HepG2 (cell line): Measurements from ENCODE around the gene INO80E. TPM values are rescaled to one million over a fixed set of nuclear protein-coding genes. Genes with fewer than 3 reads are reported as not detected.

ENCODE experiments used
- GATA4 ChIP-seq: sonication (generic); IDR thresholded peaks from 2 replicates; pipeline ENCODE4 v1.6.1; 2016; ENCODE audit warnings: antibody characterized with exemption, low read depth, borderline replicate concordance
- HDAC6 ChIP-seq: fragments of 200-600 bp; sonication (generic); IDR thresholded peaks from 2 replicates; pipeline ENCODE4 v1.7.0; 2017; ENCODE audit warnings: mild to moderate bottlenecking, antibody characterized with exemption, low read length, low read depth
- KDM3A ChIP-seq: IDR thresholded peaks from 2 replicates; pipeline ENCODE4 v1.6.1; 2018; ENCODE audit warnings: low read depth, missing compliant biosample characterization
- NBN ChIP-seq: fragments of 450-650 bp; conservative IDR thresholded peaks from 2 replicates; pipeline ENCODE4 v1.6.1; 2017
- NR2F6 ChIP-seq, 2 experiments: IDR thresholded peaks; 2 replicates each; pipeline ENCODE4 v1.6.1; 2016; ENCODE audit warnings: antibody characterized with exemption in 1 of 2, mild to moderate bottlenecking in 1 of 2
- RCOR2 ChIP-seq: IDR thresholded peaks from 2 replicates; pipeline ENCODE4 v1.6.1; 2016; ENCODE audit warnings: missing biosample characterization, missing genetic modification reagents
- SRF ChIP-seq: IDR thresholded peaks from 2 replicates; pipeline ENCODE4 v1.6.1; 2011; ENCODE audit warnings: mild to moderate bottlenecking, low read depth, low read length, moderate library complexity
- THAP11 ChIP-seq: IDR thresholded peaks from 2 replicates; pipeline ENCODE4 v1.6.1; 2016; ENCODE audit warnings: missing biosample characterization, missing genetic modification reagents
- TIGD3 ChIP-seq: sonication (generic); formaldehyde crosslinking; IDR thresholded peaks from 2 replicates; pipeline ENCODE4 v1.5.1; 2020; ENCODE audit warnings: mild to moderate bottlenecking, missing genetic modification reagents, borderline replicate concordance
- ZBTB3 ChIP-seq: sonication (generic); formaldehyde crosslinking; IDR thresholded peaks from 2 replicates; pipeline ENCODE4 v1.4.0; 2020; ENCODE audit warnings: low read depth, mild to moderate bottlenecking, moderate library complexity, missing genetic modification reagents, borderline replicate concordance
- ZNF569 ChIP-seq: sonication (generic); formaldehyde crosslinking; IDR thresholded peaks from 2 replicates; pipeline ENCODE4 v1.5.0; 2020; ENCODE audit warnings: mild to moderate bottlenecking, missing genetic modification reagents, moderate library complexity, borderline replicate concordance
- ZNF672 ChIP-seq: sonication (generic); formaldehyde crosslinking; IDR thresholded peaks from 2 replicates; pipeline ENCODE4 v1.8.1; 2022; ENCODE audit warnings: missing genetic modification reagents
- ZNF841 ChIP-seq: sonication (generic); formaldehyde crosslinking; IDR thresholded peaks from 2 replicates; pipeline ENCODE4 v1.8.1; 2023; ENCODE audit warnings: missing genetic modification reagents, borderline replicate concordance
- polyA plus RNA-seq, 8 experiments: library from polyadenylated mRNA; depleted of rRNA in 3 of 8; stranded (reverse) in 7 of 8; unstranded in 1 of 8; fragments of >200 nt; fragmentation: Illumina TruSeq in 4 of 8; extraction: Trizol in 4 of 8; gene quantifications; 2 replicates each; pipeline versions ENCODE4 v1.2.1 to v1.2.3, GENCODE V29; 2011 to 2016; ENCODE audit warnings: low read depth in 4 of 8, missing spikeins in 1 of 8, mixed read lengths in 1 of 8; ENCODE audit not compliant: insufficient read depth in 1 of 8
- total RNA-seq, 5 experiments: library from RNA; depleted of rRNA; stranded (reverse); fragments of >200 nt; fragmentation: Illumina TruSeq; extraction: Trizol; gene quantifications; 2 replicates each; pipeline ENCODE4 v1.2.3, GENCODE V29; 2016; ENCODE audit warnings: low read depth in 1 of 5
- TF ChIP-seq, protein P1 (sequence below): sonication (generic); formaldehyde crosslinking; IDR thresholded peaks from 2 replicates; pipeline ENCODE4 v1.4.0; 2020; ENCODE audit warnings: missing genetic modification reagents, borderline replicate concordance
- TF ChIP-seq, protein P2 (sequence below): sonication (generic); formaldehyde crosslinking; IDR thresholded peaks from 2 replicates; pipeline ENCODE4 v1.4.0; 2020; ENCODE audit warnings: missing genetic modification reagents
- TF ChIP-seq, protein P3 (sequence below): sonication (generic); formaldehyde crosslinking; conservative IDR thresholded peaks from 2 replicates; pipeline ENCODE4 v1.4.0; 2020; ENCODE audit warnings: mild to moderate bottlenecking, missing genetic modification reagents, moderate library complexity

Gene INO80E
- total and polyA plus RNA-seq, 2 of the 13 experiments (the other 11 are each of a cell fraction or from before 2014, with no cell fraction given), result 25.8 to 45.6 TPM

DNA sequence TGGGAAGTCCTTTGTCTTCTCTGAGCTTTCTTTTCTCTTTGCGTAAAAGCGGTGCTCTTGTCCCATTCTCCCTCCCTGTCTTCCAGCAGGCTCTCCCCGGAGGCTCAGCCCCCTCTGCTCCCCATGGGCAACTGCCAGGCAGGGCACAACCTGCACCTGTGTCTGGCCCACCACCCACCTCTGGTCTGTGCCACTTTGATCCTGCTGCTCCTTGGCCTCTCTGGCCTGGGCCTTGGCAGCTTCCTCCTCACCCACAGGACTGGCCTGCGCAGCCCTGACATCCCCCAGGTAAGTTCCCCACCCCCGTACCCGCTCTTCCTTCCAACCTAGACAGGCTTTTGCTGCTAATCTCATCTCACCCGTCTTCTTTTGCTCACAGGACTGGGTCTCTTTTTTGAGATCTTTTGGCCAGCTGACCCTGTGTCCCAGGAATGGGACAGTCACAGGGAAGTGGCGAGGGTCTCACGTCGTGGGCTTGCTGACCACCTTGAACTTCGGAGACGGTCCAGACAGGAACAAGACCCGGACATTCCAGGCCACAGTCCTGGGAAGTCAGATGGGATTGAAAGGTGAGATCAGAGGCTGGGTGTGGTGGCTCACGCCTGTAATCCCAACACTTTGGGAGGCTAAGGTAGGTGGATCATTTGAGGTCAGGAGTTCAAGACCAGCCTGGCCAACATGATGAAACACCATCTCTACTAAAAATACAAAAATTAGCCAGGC is 32.9 kb upstream of the INO80E start (continued):
- TF ChIP-seq, protein P1, sequence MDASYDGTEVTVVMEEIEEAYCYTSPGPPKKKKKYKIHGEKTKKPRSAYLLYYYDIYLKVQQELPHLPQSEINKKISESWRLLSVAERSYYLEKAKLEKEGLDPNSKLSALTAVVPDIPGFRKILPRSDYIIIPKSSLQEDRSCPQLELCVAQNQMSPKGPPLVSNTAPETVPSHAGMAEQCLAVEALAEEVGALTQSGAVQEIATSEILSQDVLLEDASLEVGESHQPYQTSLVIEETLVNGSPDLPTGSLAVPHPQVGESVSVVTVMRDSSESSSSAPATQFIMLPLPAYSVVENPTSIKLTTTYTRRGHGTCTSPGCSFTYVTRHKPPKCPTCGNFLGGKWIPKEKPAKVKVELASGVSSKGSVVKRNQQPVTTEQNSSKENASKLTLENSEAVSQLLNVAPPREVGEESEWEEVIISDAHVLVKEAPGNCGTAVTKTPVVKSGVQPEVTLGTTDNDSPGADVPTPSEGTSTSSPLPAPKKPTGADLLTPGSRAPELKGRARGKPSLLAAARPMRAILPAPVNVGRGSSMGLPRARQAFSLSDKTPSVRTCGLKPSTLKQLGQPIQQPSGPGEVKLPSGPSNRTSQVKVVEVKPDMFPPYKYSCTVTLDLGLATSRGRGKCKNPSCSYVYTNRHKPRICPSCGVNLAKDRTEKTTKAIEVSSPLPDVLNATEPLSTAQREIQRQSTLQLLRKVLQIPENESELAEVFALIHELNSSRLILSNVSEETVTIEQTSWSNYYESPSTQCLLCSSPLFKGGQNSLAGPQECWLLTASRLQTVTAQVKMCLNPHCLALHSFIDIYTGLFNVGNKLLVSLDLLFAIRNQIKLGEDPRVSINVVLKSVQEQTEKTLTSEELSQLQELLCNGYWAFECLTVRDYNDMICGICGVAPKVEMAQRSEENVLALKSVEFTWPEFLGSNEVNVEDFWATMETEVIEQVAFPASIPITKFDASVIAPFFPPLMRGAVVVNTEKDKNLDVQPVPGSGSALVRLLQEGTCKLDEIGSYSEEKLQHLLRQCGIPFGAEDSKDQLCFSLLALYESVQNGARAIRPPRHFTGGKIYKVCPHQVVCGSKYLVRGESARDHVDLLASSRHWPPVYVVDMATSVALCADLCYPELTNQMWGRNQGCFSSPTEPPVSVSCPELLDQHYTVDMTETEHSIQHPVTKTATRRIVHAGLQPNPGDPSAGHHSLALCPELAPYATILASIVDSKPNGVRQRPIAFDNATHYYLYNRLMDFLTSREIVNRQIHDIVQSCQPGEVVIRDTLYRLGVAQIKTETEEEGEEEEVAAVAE (CRISPR knock-in tag), result no peak
- TF ChIP-seq, protein P2, sequence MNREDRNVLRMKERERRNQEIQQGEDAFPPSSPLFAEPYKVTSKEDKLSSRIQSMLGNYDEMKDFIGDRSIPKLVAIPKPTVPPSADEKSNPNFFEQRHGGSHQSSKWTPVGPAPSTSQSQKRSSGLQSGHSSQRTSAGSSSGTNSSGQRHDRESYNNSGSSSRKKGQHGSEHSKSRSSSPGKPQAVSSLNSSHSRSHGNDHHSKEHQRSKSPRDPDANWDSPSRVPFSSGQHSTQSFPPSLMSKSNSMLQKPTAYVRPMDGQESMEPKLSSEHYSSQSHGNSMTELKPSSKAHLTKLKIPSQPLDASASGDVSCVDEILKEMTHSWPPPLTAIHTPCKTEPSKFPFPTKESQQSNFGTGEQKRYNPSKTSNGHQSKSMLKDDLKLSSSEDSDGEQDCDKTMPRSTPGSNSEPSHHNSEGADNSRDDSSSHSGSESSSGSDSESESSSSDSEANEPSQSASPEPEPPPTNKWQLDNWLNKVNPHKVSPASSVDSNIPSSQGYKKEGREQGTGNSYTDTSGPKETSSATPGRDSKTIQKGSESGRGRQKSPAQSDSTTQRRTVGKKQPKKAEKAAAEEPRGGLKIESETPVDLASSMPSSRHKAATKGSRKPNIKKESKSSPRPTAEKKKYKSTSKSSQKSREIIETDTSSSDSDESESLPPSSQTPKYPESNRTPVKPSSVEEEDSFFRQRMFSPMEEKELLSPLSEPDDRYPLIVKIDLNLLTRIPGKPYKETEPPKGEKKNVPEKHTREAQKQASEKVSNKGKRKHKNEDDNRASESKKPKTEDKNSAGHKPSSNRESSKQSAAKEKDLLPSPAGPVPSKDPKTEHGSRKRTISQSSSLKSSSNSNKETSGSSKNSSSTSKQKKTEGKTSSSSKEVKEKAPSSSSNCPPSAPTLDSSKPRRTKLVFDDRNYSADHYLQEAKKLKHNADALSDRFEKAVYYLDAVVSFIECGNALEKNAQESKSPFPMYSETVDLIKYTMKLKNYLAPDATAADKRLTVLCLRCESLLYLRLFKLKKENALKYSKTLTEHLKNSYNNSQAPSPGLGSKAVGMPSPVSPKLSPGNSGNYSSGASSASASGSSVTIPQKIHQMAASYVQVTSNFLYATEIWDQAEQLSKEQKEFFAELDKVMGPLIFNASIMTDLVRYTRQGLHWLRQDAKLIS (CRISPR knock-in tag), result no peak
- TF ChIP-seq, protein P3, sequence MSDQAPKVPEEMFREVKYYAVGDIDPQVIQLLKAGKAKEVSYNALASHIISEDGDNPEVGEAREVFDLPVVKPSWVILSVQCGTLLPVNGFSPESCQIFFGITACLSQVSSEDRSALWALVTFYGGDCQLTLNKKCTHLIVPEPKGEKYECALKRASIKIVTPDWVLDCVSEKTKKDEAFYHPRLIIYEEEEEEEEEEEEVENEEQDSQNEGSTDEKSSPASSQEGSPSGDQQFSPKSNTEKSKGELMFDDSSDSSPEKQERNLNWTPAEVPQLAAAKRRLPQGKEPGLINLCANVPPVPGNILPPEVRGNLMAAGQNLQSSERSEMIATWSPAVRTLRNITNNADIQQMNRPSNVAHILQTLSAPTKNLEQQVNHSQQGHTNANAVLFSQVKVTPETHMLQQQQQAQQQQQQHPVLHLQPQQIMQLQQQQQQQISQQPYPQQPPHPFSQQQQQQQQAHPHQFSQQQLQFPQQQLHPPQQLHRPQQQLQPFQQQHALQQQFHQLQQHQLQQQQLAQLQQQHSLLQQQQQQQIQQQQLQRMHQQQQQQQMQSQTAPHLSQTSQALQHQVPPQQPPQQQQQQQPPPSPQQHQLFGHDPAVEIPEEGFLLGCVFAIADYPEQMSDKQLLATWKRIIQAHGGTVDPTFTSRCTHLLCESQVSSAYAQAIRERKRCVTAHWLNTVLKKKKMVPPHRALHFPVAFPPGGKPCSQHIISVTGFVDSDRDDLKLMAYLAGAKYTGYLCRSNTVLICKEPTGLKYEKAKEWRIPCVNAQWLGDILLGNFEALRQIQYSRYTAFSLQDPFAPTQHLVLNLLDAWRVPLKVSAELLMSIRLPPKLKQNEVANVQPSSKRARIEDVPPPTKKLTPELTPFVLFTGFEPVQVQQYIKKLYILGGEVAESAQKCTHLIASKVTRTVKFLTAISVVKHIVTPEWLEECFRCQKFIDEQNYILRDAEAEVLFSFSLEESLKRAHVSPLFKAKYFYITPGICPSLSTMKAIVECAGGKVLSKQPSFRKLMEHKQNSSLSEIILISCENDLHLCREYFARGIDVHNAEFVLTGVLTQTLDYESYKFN (CRISPR knock-in tag), result 0 out of 2 replicates have a peak, but pooled peaks have one; percentile 4
- TF ChIP-seq ZNF841 (no peak), SRF (no peak), RCOR2 (no peak), ZNF569 (no peak), TIGD3 (CRISPR knock-in tag) (no peak), NBN (no peak), NR2F6 (IDR thresholded peaks at IDR 0.05) (no peak), NR2F6 (CRISPR knock-in tag; IDR thresholded peaks at IDR 0.05) (no peak), ZNF672 (CRISPR knock-in tag) (no peak), KDM3A (CRISPR knock-in tag) (no peak), THAP11 (0 out of 2 replicates have a peak, but pooled peaks have one; percentile 10), HDAC6 (no peak), GATA4 (no peak), ZBTB3 (CRISPR knock-in tag) (no peak)
